ENCODE data around the gene AJAP1.
A peak's percentile ranks its signal among the peaks of the same experiment; 100 is the strongest.
"Not testable (repeated sequence)": the region's sequence is repeated elsewhere in the genome, so short reads cannot be mapped to it uniquely, and the experiment has no call there.

AJAP1 gene

GRCh38 chr1:4653796-4654725 is at the start of gene AJAP1:
Gene AJAP1 (plus strand): TSS chr1:4654609. CDS start chr1:4655426, 817 bp downstream.
- peak; percentile 58 for DNase-seq

GRCh38 chr1:4605158-4605557 is 49.3 kb upstream of the AJAP1 start:
- peak; percentile 37 for DNase-seq

- no peak for DNase-seq
These were observed 42.7 kb upstream of the AJAP1 start for GRCh38 chr1:4611563-4612341.

GRCh38 chr1:4612991-4613390 is 41.4 kb upstream of the AJAP1 start:
- no peak for DNase-seq

- DNase-seq, result no peak
These were observed 40.6 kb upstream of the AJAP1 start for GRCh38 chr1:4613606-4614370.

- no peak for DNase-seq
These were observed 39.9 kb upstream of the AJAP1 start for GRCh38 chr1:4614371-4615137.

- DNase-seq, result no peak
These were observed 39.3 kb upstream of the AJAP1 start for GRCh38 chr1:4615138-4615470.

GRCh38 chr1:4615501-4615900 is 38.9 kb upstream of the AJAP1 start:
- DNase-seq, result no peak

- no peak for DNase-seq
These were observed 37.5 kb upstream of the AJAP1 start for GRCh38 chr1:4616831-4617465.

GRCh38 chr1:4617506-4617905 is 36.9 kb upstream of the AJAP1 start:
- no peak for DNase-seq

- DNase-seq, result not testable (repeated sequence)
These were observed 35.6 kb upstream of the AJAP1 start for GRCh38 chr1:4618827-4619226.

- no peak for DNase-seq
These were observed 32.8 kb upstream of the AJAP1 start for GRCh38 chr1:4621646-4622045.

GRCh38 chr1:4622821-4623220 is 31.6 kb upstream of the AJAP1 start:
- no peak for DNase-seq

- no peak for DNase-seq
These were observed 30.2 kb upstream of the AJAP1 start for GRCh38 chr1:4624141-4624715.

GRCh38 chr1:4624801-4625200 is 29.6 kb upstream of the AJAP1 start:
- no peak for DNase-seq

GRCh38 chr1:4626061-4626460 is 28.3 kb upstream of the AJAP1 start:
- DNase-seq, result no peak

- DNase-seq, result no peak
These were observed 27.7 kb upstream of the AJAP1 start for GRCh38 chr1:4626560-4627319.

GRCh38 chr1:4627353-4627752 is 27.1 kb upstream of the AJAP1 start:
- DNase-seq, result no peak

- no peak for DNase-seq
These were observed 25.4 kb upstream of the AJAP1 start for GRCh38 chr1:4628992-4629391.

- DNase-seq, result no peak
These were observed 23.8 kb upstream of the AJAP1 start for GRCh38 chr1:4630561-4630960.

- DNase-seq, result no peak
These were observed 23.1 kb upstream of the AJAP1 start for GRCh38 chr1:4631321-4631720.

All from retina (tissue), 1 donor.